GM18867 (cell line): ENCODE results near the gene PLCB3.

ENCODE experiments used
- ATAC-seq: cut with Tn5 transposase; IDR thresholded peaks from one replicate; pipeline ENCODE4 v1.9.1; 2021; ENCODE audit warnings: mild to moderate bottlenecking, moderate library complexity; ENCODE audit not compliant: unreplicated experiment

Gene PLCB3

DNA sequence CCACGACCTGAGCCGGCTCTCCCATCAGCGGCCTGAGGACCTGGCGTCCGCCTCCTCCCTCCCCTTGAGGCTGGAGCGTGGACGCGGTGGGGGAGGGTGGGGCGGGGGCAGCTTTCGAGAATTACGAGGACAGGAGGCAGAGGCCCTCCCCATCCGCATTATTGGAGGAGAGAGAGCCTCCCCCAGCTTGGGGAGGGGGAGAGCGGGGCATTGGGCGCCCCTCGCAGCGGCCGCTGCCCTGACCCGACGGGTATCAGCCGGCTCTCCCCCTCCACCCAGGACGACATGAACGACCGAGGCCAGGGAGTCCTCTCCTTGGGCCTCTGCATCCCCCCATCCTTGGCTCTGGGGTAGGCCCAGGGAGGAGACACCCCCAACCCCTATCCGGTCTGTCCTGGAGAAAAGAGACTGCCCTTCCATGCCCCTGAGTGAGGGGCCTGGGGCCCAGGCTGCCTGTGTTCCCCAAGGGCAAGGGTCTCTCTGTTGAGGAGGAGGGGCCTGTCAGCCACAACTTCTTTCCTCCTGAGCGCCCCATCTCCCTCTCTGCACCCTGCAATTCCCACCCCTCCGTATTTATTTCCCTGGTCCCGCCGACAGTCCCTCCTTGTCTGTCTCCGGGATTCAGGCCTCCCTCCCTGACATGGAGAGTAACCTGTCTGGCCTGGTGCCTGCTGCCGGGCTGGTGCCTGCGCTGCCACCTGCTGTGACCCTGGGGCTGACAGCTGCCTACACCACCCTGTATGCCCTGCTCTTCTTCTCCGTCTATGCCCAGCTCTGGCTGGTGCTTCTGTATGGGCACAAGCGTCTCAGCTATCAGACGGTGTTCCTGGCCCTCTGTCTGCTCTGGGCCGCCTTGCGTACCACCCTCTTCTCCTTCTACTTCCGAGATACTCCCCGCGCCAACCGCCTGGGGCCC is 34.8 kb downstream of the PLCB3 start:
- peak; percentile 0 for ATAC-seq

DNA sequence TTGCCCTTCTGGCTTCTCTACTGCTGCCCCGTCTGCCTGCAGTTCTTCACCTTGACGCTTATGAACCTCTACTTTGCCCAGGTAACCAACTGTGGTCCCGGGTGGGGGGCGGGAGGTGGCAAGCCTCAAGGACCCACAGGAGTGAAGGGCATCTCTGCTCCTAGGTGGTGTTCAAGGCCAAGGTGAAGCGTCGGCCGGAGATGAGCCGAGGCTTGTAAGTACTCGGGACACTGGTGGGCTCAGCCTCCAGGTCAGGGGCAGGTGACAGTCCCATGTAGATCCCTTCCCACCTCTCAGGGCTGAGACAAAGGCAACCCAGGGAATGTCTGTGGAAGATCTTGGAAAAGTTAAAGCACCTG is 35.5 kb downstream of the PLCB3 start:
- no peak for ATAC-seq

DNA sequence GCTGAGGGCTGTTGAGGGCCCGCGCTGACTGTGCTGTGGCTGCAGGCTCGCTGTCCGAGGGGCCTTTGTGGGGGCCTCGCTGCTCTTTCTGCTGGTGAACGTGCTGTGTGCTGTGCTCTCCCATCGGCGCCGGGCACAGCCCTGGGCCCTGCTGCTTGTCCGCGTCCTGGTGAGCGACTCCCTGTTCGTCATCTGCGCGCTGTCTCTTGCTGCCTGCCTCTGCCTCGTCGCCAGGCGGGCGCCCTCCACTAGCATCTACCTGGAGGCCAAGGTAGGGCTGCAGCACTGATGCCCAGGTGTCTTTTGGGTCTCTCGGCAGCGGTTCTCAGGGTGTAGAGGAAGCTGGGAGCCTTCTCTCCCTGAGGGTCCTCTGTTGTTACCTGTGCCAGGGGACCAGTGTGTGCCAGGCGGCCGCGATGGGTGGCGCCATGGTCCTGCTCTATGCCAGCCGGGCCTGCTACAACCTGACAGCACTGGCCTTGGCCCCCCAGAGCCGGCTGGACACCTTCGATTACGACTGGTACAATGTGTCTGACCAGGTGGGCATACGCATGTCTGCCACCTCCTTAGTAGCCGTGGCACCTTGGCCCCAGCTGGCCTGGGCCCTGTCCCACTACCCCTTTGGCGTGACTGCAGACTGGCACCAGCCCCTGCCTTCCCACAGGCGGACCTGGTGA is 36.5 kb downstream of the PLCB3 start:
- no peak for ATAC-seq

DNA sequence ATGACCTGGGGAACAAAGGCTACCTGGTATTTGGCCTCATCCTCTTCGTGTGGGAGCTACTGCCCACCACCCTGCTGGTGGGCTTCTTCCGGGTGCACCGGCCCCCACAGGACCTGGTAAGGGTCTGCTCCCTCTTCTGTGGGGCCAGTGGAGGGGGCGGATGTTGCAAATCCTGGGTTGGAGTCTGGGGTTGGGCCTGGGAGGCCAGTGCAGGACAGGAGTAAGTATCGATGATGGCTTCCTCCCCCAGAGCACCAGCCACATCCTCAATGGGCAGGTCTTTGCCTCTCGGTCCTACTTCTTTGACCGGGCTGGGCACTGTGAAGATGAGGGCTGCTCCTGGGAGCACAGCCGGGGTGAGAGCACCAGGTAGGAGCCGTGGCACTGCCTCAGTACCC is 37.0 kb downstream of the PLCB3 start:
- no peak for ATAC-seq

DNA sequence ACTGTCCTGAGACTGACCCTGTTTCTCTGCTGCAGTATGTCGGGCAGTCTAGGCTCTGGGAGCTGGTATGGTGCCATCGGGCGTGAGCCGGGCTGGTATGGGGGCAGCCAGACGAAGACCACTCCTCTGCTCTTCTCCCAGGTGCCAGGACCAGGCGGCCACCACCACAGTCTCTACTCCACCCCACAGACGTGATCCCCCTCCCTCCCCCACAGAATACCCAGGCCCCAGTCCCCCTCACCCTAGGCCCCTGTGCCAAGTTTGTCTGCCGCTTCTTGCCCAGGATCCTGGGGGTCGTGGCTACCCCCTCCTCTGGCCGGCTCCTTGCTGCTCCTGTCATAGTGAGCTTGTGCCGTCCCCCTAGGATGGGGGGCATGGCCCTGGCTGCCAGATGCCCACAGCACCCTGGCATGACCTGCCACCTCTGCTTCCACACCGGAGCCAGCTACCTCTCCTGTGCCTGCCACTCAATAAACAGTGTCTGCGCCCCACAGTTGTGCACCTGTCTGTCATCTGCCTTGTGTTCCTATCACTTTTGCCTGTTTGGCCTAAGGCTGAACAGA is 37.8 kb downstream of the PLCB3 start:
- no peak for ATAC-seq

DNA sequence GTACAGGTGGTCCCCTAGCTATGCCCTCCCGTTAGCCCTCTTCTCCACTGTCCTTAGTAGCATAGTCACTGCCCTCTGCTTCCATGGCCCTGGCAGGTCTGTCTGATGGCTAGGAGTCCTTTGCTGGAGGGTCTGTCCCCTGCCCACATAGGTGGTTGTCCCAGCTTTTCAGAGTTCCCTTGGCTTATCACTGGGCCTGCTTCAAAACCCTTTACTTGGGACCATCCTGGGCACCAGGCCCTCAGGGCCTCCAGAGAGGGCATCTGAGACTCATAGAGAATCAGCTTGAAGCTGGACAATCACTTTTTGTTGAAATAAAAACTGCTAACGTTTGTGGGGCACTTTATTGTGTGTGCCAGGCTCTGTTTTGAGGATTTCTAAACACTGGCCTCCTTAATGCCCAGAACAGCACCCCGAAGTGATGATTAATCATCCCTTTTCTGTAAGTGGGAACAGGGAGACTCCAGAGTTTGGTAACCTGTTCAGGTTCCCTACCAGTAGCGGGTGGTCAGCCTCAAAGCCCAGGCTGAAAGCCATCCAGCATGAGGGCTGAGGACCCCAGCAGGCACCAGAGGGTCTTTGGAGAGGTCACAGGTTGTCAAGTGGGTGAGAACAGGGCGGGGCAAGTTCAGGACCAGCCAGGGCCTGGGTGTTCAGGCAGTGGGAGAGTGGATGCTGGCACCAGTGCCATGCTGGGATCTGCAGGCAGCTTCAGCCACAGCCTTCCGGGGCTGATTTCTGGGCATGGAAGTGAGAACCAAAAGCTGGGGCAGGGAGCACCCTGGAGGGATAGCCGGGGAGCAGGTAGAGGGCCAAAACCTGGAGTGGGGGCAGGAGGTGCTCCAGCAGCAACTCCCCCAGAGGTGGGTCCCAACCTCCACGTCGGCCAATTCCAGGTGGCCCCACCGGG is 39.3 kb downstream of the PLCB3 start:
- ATAC-seq, result no peak

DNA sequence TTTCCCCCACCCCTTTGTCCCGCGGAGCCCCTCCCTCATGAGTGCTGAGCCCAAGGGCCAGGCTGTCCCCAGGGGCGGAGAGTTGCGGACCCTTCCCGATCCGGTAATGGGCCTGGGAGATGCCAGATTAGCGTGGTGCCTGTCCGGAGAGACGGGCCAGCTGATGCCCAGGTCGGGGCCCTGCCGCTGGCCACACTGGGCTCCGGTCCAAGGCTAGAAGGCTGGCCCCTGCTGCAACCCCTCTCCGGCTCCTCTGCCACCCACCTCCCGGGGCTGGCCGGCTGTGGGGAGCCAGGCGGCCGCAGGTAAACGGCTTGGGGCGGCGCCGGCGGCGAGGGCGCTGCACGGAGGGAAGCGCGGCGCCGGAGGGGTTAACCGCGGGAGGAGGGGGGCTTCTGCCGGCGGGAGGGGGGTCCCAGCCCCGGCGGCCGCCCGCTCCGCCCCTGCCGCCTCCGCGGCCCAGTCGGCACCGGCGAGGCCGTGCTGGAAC is 40.0 kb downstream of the PLCB3 start, which contains the start of gene KCNK4:
Gene KCNK4, plus strand, starts transcription at position 41 of the 490 bp plus-strand sequence. CDS start 1,717 bp downstream, outside the sequence.
- ATAC-seq, result no peak

DNA sequence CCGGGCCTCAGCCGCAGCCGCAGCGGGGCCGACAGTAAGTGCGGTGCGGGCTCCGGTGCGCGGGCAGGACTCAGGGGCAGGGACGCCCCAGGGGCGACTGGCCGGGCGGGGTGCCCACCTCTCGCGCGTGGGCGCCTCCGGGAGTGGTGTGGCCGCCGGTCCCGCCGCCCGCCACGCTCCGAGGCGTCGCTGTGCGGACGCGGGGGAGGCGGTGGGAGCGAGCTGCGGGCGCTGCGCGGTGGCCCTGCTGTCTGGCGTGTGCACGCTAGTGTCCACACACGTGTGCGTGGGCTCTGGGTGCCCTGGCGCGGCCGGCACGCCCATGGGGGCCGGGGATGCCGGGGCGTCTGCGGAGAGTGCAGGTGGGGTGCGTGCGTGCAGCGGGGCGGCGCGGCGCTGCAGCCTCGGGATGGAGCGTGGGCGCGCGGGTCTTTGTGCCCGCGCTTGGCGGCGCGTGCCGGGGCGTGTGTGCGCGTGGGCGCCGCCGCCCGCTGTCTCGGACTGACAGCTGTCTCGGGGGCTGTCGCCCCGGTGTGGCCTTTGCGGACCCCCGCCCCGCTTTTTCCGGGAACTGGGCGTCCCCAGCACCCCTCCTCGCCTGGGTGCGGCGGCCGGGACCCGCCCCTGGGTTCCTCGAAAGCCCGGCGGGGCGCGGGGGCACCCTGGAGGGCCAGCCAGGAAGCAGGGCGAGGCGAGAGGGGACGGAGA is 40.6 kb downstream of the PLCB3 start:
- no peak for ATAC-seq

DNA sequence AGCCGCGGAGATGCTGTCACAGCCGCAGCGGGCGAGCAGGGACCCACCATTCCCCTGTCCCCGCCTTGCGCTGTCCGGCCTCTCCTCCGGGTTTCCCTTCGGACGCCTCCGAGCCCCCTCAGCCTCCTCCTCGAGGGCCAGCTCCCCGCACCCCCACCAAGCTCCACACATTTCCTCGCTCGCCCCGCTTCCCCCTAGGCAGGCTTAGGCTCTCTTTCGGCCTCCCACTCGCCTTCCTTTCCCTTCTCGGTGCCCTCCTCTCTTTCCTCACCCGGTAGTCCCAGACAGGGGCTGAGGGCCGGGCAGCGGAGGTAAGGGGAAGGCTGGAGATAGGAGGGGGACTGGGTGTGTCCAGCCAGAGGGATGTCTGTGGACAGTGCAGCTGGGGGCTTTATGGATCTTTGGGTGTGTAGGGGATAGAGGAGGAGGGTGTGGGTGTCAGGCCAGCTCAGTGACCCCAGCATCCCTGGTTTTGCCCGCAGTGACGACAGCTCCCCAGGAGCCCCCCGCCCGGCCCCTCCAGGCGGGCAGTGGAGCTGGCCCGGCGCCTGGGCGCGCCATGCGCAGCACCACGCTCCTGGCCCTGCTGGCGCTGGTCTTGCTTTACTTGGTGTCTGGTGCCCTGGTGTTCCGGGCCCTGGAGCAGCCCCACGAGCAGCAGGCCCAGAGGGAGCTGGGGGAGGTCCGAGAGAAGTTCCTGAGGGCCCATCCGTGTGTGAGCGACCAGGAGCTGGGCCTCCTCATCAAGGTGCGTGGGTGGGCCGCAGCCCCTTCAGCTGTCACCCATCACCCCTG is 41.3 kb downstream of the PLCB3 start:
- no peak for ATAC-seq

DNA sequence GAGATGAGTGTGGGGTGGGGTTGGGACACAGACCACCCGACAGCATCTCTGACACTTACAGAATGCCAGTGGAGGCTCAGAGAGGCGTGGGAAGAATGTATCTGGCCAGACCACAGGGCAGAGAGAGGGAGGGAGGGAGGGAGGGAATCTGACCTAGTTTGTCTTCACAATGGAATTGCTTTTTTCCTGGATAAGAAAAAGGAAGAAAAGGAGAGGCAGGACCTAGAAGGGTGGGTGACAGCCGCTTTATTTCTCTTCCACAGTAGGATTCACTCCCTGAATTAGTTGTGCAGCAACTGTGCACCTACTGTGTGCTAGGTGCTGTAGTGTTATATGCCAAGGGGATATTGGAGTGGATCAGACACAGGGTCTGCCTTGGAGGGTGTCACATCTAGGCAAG is 43.4 kb downstream of the PLCB3 start:
- ATAC-seq, result no peak

DNA sequence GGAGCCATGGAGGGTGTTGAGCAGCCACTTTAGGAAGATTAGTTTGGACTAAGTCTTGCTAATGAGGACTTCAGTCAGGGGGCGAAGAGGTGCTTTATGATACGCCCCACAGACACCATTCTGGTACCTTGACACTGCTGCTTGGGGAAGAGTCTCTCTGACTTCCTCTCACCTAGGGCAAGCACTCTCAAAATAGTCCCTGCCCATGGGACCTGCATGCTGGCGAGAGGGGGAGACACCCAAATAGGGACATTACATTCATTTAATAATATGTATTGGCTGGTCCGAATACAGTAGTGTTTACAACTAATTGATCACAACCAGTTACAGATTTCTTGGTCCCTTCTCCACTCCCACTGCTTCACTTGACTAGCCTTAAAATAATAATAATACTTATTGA is 44.4 kb downstream of the PLCB3 start:
- ATAC-seq, result no peak

DNA sequence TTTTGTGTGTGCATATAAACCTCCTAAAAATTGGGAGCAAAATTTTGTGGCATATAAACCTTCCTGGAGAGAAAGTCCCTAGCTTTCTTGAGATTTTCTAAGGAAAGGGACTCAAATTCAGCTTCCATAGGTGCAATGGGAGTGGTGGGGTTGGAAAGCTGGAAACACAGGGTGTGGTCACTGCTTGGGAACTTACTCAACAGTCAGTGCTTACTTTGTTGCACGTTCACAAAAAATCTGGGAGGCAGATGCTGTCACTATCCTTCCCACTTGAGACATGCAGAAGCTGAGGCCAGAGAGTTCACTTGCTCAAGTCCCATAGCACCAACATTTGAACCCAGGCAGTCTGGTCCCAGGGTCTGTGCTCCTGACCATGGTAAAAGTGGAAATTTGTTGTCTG is 44.9 kb downstream of the PLCB3 start:
- ATAC-seq, result no peak

DNA sequence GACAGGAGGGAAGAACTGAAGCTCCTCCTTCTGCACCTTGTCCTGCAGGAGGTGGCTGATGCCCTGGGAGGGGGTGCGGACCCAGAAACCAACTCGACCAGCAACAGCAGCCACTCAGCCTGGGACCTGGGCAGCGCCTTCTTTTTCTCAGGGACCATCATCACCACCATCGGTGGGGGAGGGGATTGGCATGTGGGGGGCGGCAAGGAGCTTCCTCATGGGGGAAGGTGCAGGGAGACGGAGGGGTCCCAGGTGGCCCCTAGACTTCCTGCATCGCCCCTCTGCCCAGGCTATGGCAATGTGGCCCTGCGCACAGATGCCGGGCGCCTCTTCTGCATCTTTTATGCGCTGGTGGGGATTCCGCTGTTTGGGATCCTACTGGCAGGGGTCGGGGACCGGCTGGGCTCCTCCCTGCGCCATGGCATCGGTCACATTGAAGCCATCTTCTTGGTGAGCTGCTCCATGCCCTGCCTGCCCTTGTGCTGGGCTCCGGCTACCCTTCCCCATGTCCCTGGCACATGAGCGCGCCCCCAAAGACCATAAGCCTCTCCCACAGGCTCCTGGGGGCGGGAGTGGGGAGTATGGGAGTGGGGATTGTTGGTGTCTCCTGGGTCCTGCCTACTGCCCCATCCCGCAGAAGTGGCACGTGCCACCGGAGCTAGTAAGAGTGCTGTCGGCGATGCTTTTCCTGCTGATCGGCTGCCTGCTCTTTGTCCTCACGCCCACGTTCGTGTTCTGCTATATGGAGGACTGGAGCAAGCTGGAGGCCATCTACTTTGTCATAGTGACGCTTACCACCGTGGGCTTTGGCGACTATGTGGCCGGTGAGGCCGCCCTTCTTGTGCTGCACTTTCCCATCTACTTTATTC is 45.7 kb downstream of the PLCB3 start:
- ATAC-seq, result no peak

DNA sequence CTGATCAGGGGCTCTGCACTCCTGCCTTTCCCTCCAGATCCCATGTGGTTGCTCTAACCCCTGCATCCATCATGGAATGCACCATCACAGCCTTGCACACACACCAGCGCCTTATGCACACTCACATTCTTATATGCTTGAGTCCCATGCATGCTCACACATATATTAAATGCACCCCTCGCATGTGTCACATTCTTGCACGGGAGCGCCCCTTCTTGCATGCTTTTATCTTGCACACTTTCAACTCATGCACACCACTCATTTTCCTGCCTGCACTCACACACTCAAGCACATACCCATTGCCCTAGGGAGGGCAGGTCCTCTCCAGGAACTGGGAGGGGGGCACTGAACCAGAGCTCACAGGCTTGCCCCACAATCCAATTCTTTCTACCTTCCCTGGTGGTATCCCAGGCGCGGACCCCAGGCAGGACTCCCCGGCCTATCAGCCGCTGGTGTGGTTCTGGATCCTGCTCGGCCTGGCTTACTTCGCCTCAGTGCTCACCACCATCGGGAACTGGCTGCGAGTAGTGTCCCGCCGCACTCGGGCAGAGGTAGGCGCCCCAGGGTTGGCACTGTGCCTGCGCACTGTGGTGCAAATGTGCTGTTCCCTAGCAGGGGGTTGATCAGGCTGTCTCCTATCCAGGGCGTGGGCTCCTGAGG is 46.5 kb downstream of the PLCB3 start:
- ATAC-seq, result no peak

DNA sequence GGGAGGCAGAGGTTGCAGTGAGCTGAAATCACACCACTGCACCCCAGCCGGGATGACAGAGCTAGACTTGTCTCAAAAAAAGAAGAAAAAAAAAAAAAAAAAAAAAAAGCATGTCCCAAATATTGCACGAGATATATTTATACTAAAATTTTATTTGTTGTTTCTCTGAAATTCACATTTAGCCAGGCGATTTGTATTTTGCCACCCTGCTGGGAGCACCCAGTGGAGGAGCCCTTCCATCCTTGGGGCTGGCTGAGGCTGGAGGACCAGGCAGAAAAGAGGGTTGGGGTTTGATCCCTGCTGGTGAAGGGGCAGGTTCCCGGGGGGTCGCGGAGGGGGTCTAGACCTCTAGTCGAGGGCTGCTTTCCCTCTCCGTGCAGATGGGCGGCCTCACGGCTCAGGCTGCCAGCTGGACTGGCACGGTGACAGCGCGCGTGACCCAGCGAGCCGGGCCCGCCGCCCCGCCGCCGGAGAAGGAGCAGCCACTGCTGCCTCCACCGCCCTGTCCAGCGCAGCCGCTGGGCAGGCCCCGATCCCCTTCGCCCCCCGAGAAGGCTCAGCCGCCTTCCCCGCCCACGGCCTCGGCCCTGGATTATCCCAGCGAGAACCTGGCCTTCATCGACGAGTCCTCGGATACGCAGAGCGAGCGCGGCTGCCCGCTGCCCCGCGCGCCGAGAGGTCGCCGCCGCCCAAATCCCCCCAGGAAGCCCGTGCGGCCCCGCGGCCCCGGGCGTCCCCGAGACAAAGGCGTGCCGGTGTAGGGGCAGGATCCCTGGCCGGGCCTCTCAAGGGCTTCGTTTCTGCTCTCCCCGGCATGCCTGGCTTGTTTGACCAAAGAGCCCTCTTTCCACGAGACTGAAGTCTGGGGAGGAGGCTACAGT is 47.9 kb downstream of the PLCB3 start:
- ATAC-seq, result no peak

DNA sequence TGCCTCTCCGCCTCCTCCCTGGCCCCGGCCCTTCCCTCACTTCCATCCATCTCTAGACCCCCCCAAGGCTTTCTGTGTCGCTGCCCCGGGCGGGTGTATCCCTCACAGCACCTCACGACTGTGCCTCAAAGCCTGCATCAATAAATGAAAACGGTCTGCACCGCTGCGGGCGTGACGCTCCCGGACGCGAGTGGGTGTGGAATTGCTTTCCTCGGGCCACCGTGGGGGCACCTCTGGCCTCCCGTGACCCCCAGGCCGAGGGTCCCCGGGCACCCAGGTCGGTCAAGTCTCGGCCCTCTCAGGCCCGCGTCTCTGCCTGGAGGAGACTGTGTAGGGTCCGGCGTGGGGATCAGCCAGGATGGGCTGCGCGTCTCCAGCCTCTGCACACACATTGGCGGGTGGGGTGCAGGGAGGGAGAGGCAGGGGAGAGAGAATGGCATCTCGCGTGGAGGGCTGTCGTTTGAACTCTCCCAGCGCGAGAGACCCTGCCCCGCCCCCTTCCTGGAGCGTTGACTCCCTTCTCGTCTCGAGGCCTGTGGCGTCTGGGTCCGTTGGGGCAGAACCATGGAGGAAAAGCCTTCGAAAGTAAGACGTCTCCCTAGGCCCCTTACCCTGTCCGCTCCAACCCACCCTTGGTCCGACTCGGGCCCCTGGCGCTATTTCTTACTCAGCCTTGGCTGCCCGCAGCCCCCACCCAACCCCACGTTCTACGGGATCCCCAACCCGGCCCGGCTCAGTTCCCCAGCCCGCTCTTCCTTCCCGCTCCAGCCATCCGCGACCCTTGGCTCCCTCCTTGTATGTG is 48.7 kb downstream of the PLCB3 start, which contains the start of gene CATSPERZ:
Gene CATSPERZ, plus strand, starts transcription at position 512 of the 802 bp plus-strand sequence. Its CDS starts 53 bp downstream, at position 565.
- ATAC-seq, result no peak
